K562 (cell line): Measurements from ENCODE around the gene METTL14. TPM values are rescaled to one million over a fixed set of nuclear protein-coding genes. Genes with fewer than 3 reads are reported as not detected.

Experiments
- ATAC-seq: fragments of 200-7000 bp; cut with Tn5 transposase; 3 replicates; pipeline ENCODE4 v1.9.1; 2020; ENCODE audit warnings: moderate library complexity
- BruUV-seq: library from RNA; stranded (reverse); fragments of 400-500 nt; replicated peaks from 2 replicates; lab custom pipeline; 2021; lab: Mats Ljungman, UMichigan
- CTCF ChIA-PET: fragments of 300-600 bp; formaldehyde crosslinking; extraction: SDS; loops from one replicate; lab custom pipeline; 2021; ENCODE audit warnings: low intra/inter-chr PET ratio; lab: Yijun Ruan, JAX
- POLR2A ChIA-PET: fragments of 300-600, 350-650 bp; sonication (Branson Sonifier 250); formaldehyde crosslinking; extraction: SDS; loops from one replicate; lab custom pipeline; 2021; ENCODE audit warnings: antibody characterized with exemption, inconsistent platforms; lab: Yijun Ruan, JAX
- DNase-seq, 4 experiments: peaks; one replicate each; pipeline versions ENCODE4 v3.0.0 to v3.0.0-alpha.2; 2011 to 2018; ENCODE audit warnings: low spot score in 3 of 4, mixed read lengths in 3 of 4; ENCODE audit errors: extremely low read depth in 1 of 4
- FAIRE-seq: peaks from 2 replicates; lab custom pipeline; 2011; peaks lifted over from hg19 to GRCh38; lab: Jason Lieb, UNC
- H2AFZ ChIP-seq: 2 replicates; pipeline ENCODE4 v1.6.0; 2011; ENCODE audit warnings: low read depth, low read length, control low read depth, inconsistent platforms
- H3K27ac ChIP-seq: fragments of 200-600 bp; 3 replicates; pipeline ENCODE4 v1.8.0; 2011; ENCODE audit warnings: low read depth, mild to moderate bottlenecking, control low read depth, inconsistent platforms, low read length, moderate library complexity, mixed read lengths; ENCODE audit errors: extremely low read depth
- H3K27me3 ChIP-seq, 2 experiments: fragments of 300-600 bp in 1 of 2; 2 replicates in 1 of 2; 3 replicates in 1 of 2; pipeline versions ENCODE4 v1.6.0 to v1.8.0; 2011; ENCODE audit warnings: inconsistent platforms in 2 of 2, low read length in 2 of 2, mild to moderate bottlenecking in 1 of 2, mixed read lengths in 1 of 2, moderate library complexity in 1 of 2; ENCODE audit not compliant: control insufficient read depth in 2 of 2, insufficient read depth in 2 of 2
- H3K36me3 ChIP-seq: fragments of 300-600 bp; 3 replicates; pipeline ENCODE4 v1.8.0; 2011; ENCODE audit warnings: mild to moderate bottlenecking, low read length, inconsistent platforms; ENCODE audit not compliant: control insufficient read depth, insufficient read depth
- H3K4me1 ChIP-seq, 2 experiments: fragments of 200-600 bp in 1 of 2; replicated peaks in 1 of 2; 2 replicates in 1 of 2; 3 replicates in 1 of 2; pipeline versions ENCODE4 v1.5.1 to v1.8.0; 2011; ENCODE audit warnings: inconsistent platforms in 2 of 2, low read length in 2 of 2, mild to moderate bottlenecking in 1 of 2, mixed read lengths in 1 of 2, moderate library complexity in 1 of 2; ENCODE audit not compliant: control insufficient read depth in 2 of 2, insufficient read depth in 2 of 2
- H3K4me2 ChIP-seq: 2 replicates; pipeline ENCODE4 v1.6.1; 2011; ENCODE audit warnings: low read length, control low read depth, inconsistent platforms, mixed read lengths; ENCODE audit not compliant: insufficient read depth
- H3K4me3 ChIP-seq: fragments of 200-600 bp; sonication (generic), shearing (Covaris generic); 2 replicates; pipeline ENCODE4 v1.5.1; 2016; ENCODE audit warnings: control low read depth, inconsistent platforms
- H3K79me2 ChIP-seq: fragments of 200-600 bp; 3 replicates; pipeline ENCODE4 v1.8.0; 2011; ENCODE audit warnings: low read length, inconsistent platforms; ENCODE audit not compliant: control insufficient read depth, insufficient read depth
- H3K9ac ChIP-seq, 2 experiments: 2 replicates each; pipeline versions ENCODE4 v1.6.0 to v1.6.1; 2011; ENCODE audit warnings: low read depth in 2 of 2, low read length in 2 of 2, control low read depth in 1 of 2, inconsistent platforms in 1 of 2, mild to moderate bottlenecking in 1 of 2, mixed read lengths in 1 of 2; ENCODE audit not compliant: insufficient read depth in 1 of 2
- H3K9me1 ChIP-seq: one replicate; pipeline ENCODE4 v1.6.0; 2011; ENCODE audit warnings: inconsistent platforms, mild to moderate bottlenecking, low read length, moderate library complexity; ENCODE audit not compliant: control insufficient read depth, insufficient read depth
- H3K9me3 ChIP-seq: replicated peaks from 2 replicates; pipeline ENCODE4 v1.5.1; 2011; ENCODE audit warnings: low read depth, low read length, inconsistent platforms; ENCODE audit not compliant: control insufficient read depth, insufficient read depth
- H4K20me1 ChIP-seq: replicated peaks from 2 replicates; pipeline ENCODE4 v1.6.1; 2011; ENCODE audit warnings: low read length, inconsistent platforms, mixed read lengths; ENCODE audit not compliant: control insufficient read depth, insufficient read depth
- CEBPB ChIP-seq: fragments of 450-650 bp; IDR thresholded peaks from 2 replicates; pipeline ENCODE4 v1.6.1; 2016; ENCODE audit warnings: missing genetic modification characterization, missing compliant biosample characterization
- CREM ChIP-seq: IDR thresholded peaks from 2 replicates; pipeline ENCODE4 v1.6.1; 2014; ENCODE audit warnings: antibody characterized with exemption, low read depth
- DPF2 ChIP-seq: fragments of 450-650 bp; IDR thresholded peaks from 2 replicates; pipeline ENCODE4 v1.6.1; 2016
- ETV1 ChIP-seq: fragments of 450-650 bp; conservative IDR thresholded peaks from 2 replicates; pipeline ENCODE4 v1.6.1; 2016; ENCODE audit warnings: missing genetic modification characterization, control low read depth, low read depth, missing compliant biosample characterization
- MCM5 ChIP-seq: fragments of 450-650 bp; IDR thresholded peaks from 2 replicates; pipeline ENCODE4 v1.6.1; 2016; ENCODE audit warnings: low read depth
- NCOA4 ChIP-seq: fragments of 450-650 bp; IDR thresholded peaks from 2 replicates; pipeline ENCODE4 v1.6.1; 2018; ENCODE audit warnings: mild to moderate bottlenecking; ENCODE audit not compliant: partially characterized antibody
- POU5F1 ChIP-seq: fragments of 150-350 bp; IDR thresholded peaks from 2 replicates; pipeline ENCODE4 v1.6.1; 2014; ENCODE audit warnings: borderline replicate concordance, low read length, low read depth, mild to moderate bottlenecking; ENCODE audit not compliant: partially characterized antibody
- RAD21 ChIP-seq, 2 experiments: fragments of 250-450 bp in 1 of 2; fragments of 450-650 bp in 1 of 2; sonication (Bioruptor Pico) in 1 of 2; formaldehyde crosslinking in 1 of 2; IDR thresholded peaks in 1 of 2; conservative IDR thresholded peaks in 1 of 2; 2 replicates each; pipeline versions ENCODE4 v1.4.0 to v1.8.0; 2020 to 2022; ENCODE audit warnings: mild to moderate bottlenecking in 2 of 2, moderate library complexity in 1 of 2
- SMC3 ChIP-seq: conservative IDR thresholded peaks from 2 replicates; pipeline ENCODE4 v1.6.1; 2011; ENCODE audit warnings: low read depth, low read length, improper control_type of control experiment; ENCODE audit not compliant: insufficient read depth
- ZNF347 ChIP-seq: fragments of 450-650 bp; formaldehyde crosslinking; IDR thresholded peaks from 2 replicates; pipeline ENCODE4 v1.4.0; 2020; ENCODE audit warnings: low read depth, mild to moderate bottlenecking, moderate library complexity
- ZNF780A ChIP-seq: fragments of 250-450 bp; sonication (Bioruptor Pico); IDR thresholded peaks from 2 replicates; pipeline ENCODE4 v1.5.0; 2021; ENCODE audit warnings: mild to moderate bottlenecking
- WGBS: fragments of 100-300 bp; shearing (Covaris generic); methylation state at CpG from one replicate; pipeline ENCODE4 v1.1.6; 2016; ENCODE audit warnings: low coverage, mixed read lengths; ENCODE audit not compliant: insufficient coverage; ENCODE audit errors: missing lambda C conversion rate; 5-methylcytosine and 5-hydroxymethylcytosine counted together
- in situ Hi-C: fragments of 300-500 bp; cut with MboI; formaldehyde crosslinking; loops from 4 replicates; pipeline ENCODE4 v1.15.0; 2018; ENCODE audit warnings: inconsistent platforms, mixed read lengths
- intact Hi-C: fragments of 100-400 bp; cut with micrococcal nuclease; formaldehyde crosslinking; loops from 2 replicates; pipeline ENCODE4 v1.14.2; 2022
- polyA plus RNA-seq, 8 experiments: library from polyadenylated mRNA; depleted of rRNA in 4 of 8; stranded (reverse) in 5 of 8; unstranded in 3 of 8; fragments of >200 nt; fragmentation: Nextera tagmentation in 2 of 8; fragmentation: Illumina TruSeq in 1 of 8; extraction: Ambion mirVana in 2 of 8; extraction: Trizol in 1 of 8; gene quantifications; 2 replicates each; pipeline versions ENCODE4 v1.2.1 to v1.2.3, GENCODE V29; 2011 to 2014; ENCODE audit warnings: inconsistent platforms in 1 of 8, missing spikeins in 1 of 8
- total RNA-seq, 7 experiments: library from RNA; depleted of rRNA in 6 of 7; stranded (reverse); fragments of >200 nt in 6 of 7; fragmentation: Illumina TruSeq in 2 of 7; extraction: Trizol in 2 of 7; gene quantifications; 2 replicates each; pipeline versions ENCODE4 v1.2.1 to v1.2.3, GENCODE V29; 2011 to 2021; ENCODE audit warnings: low replicate concordance in 1 of 7
- TF ChIP-seq, protein P1 (sequence below), 2 experiments: fragments of 450-650 bp; formaldehyde crosslinking in 1 of 2; IDR thresholded peaks; 2 replicates each; pipeline versions ENCODE4 v1.4.0 to v1.6.1; 2014 to 2020; ENCODE audit warnings: mild to moderate bottlenecking in 2 of 2, borderline replicate concordance in 1 of 2, low read depth in 1 of 2

Gene METTL14
- total and polyA plus RNA-seq, 9 of the 15 experiments (the other 6 are each of a cell fraction or from before 2014, with no cell fraction given): 16.7 to 42.4 (median 27.7) TPM

DNA sequence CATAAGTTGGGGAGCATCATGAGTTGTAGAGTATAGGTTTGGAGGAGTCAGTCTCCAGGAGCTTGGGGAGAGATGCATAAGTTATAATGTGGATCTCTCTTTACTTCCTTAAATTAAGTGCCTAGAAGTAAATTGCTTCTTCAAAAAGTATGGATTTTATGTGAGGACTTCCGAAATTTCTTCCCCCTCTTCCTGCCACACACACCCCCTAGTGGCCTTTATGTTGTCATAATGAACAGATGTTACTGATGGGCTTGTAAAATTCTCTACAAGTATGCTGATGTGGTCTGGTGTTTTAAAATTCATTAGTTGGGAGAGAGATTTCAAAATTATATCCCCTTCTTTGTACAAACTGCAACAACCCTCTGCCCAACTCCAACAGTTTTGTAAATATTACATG, 2.3 kb upstream of the METTL14 start:
- no peak overlapping the region for H3K4me3 ChIP-seq
- no peak for TF ChIP-seq POU5F1
- TF ChIP-seq CREM: 0 out of 2 replicates have a peak, but pooled peaks have one; percentile 7
- TF ChIP-seq, protein P1, sequence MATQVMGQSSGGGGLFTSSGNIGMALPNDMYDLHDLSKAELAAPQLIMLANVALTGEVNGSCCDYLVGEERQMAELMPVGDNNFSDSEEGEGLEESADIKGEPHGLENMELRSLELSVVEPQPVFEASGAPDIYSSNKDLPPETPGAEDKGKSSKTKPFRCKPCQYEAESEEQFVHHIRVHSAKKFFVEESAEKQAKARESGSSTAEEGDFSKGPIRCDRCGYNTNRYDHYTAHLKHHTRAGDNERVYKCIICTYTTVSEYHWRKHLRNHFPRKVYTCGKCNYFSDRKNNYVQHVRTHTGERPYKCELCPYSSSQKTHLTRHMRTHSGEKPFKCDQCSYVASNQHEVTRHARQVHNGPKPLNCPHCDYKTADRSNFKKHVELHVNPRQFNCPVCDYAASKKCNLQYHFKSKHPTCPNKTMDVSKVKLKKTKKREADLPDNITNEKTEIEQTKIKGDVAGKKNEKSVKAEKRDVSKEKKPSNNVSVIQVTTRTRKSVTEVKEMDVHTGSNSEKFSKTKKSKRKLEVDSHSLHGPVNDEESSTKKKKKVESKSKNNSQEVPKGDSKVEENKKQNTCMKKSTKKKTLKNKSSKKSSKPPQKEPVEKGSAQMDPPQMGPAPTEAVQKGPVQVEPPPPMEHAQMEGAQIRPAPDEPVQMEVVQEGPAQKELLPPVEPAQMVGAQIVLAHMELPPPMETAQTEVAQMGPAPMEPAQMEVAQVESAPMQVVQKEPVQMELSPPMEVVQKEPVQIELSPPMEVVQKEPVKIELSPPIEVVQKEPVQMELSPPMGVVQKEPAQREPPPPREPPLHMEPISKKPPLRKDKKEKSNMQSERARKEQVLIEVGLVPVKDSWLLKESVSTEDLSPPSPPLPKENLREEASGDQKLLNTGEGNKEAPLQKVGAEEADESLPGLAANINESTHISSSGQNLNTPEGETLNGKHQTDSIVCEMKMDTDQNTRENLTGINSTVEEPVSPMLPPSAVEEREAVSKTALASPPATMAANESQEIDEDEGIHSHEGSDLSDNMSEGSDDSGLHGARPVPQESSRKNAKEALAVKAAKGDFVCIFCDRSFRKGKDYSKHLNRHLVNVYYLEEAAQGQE (IDR thresholded peaks at IDR 0.05; ENCODE audit: borderline replicate concordance): peak; percentile 15; the same call in 1 of the 2 replicates
- TF ChIP-seq, protein P1 (CRISPR knock-in tag; IDR thresholded peaks at IDR 0.05; ENCODE audit: low read depth): no peak
- TF ChIP-seq CEBPB (tag): 0 out of 2 replicates have a peak, but pooled peaks have one; percentile 13
- peak; percentile 33 to 43 for TF ChIP-seq RAD21 (CRISPR knock-in tag; conservative IDR thresholded peaks at IDR 0.05 in 1 of 2, IDR thresholded peaks at IDR 0.05 in 1 of 2)
- peak; percentile 34; the same call in 1 of the 2 replicates for TF ChIP-seq ETV1 (tag)
- TF ChIP-seq DPF2: no peak
- no peak for TF ChIP-seq ZNF347 (CRISPR knock-in tag)
- no peak for TF ChIP-seq NCOA4
- no peak for TF ChIP-seq ZNF780A (CRISPR knock-in tag)
- TF ChIP-seq MCM5: no peak
- 0 out of 2 replicates have a peak, but pooled peaks have one; percentile 7 for TF ChIP-seq SMC3

More for the DNA sequence above, 2.3 kb upstream of the METTL14 start:
- ATAC-seq: peak; percentile 35; the same call in 2 of the 3 replicates
- Histone ChIP-seq H3K9ac (no peak overlapping the region), H3K27me3 (no peaks in the 10 kb centered on the region), H2AFZ (peak overlapping the region; percentile 97), H4K20me1 (0 out of 2 replicates have a peak, but pooled peaks cover 3% of the 10 kb centered on the region), H3K4me2 (peak overlapping the region; percentile 38; the same call in 1 of the 2 replicates), H3K9me1 (no peaks in the 10 kb centered on the region), H3K9me3 (no peaks in the 10 kb centered on the region), H3K36me3 (peaks cover 8% of the 10 kb centered on the region; the same call in 2 of the 3 replicates), H3K27ac (no peak overlapping the region), H3K4me1 (peaks cover 3 to 9% of the 10 kb centered on the region in 2 experiments; a peak in 3 of 5 replicates), H3K79me2 (peaks cover 26% of the 10 kb centered on the region)
- no TSS peak for BruUV-seq
- DNase-seq: peak; percentile 38 to 53 (median 41)
- intact Hi-C loops (loop anchor here (5.0 kb wide), 2 partner anchors 141 to 401 kb away; no protein-coding TSS in a partner anchor), in situ Hi-C loops (loop anchor here (25.0 kb wide), 1 partner anchor 396 kb away; no protein-coding TSS in a partner anchor)
- ChIA-PET POLR2A (no interaction called here), CTCF (no interaction called here)
- peak; percentile 40 for FAIRE-seq
- WGBS: 17% methylated on average over 1 of the region's 1 CpG
